MCF 10A (cell line): Measurements from ENCODE around the gene MMP21. TPM values are rescaled to one million over a fixed set of nuclear protein-coding genes. Genes with fewer than 3 reads are reported as not detected.

ENCODE experiments used
- BruUV-seq: library from RNA; stranded (reverse); fragments of 400-500 nt; replicated peaks from 2 replicates; lab custom pipeline; 2021; lab: Mats Ljungman, UMichigan
- CTCF ChIA-PET: fragments of 300-600 bp; sonication (Branson Sonifier 250); formaldehyde crosslinking; extraction: SDS; loops from one replicate; lab custom pipeline; 2021; ENCODE audit warnings: antibody characterized with exemption, inconsistent platforms; lab: Yijun Ruan, JAX
- POLR2A ChIA-PET: fragments of 300-600, 350-650 bp; sonication (Branson Sonifier 250); formaldehyde crosslinking; extraction: SDS; loops from one replicate; lab custom pipeline; 2020; ENCODE audit warnings: antibody characterized with exemption, inconsistent platforms; lab: Yijun Ruan, JAX
- DNase-seq: peaks from one replicate; pipeline ENCODE4 v3.0.0-alpha.2; 2018; ENCODE audit not compliant: unreplicated experiment
- H3K27ac Mint-ChIP-seq: one replicate; pipeline ENCODE4 v1.8.0; 2022; ENCODE audit warnings: mild to moderate bottlenecking, low read depth, mixed read lengths; ENCODE audit not compliant: unreplicated experiment
- H3K27me3 Mint-ChIP-seq: one replicate; pipeline ENCODE4 v1.8.0; 2022; ENCODE audit warnings: mixed read lengths; ENCODE audit not compliant: insufficient read depth, unreplicated experiment
- H3K36me3 Mint-ChIP-seq: one replicate; pipeline ENCODE4 v1.8.0; 2022; ENCODE audit warnings: mild to moderate bottlenecking, moderate library complexity, mixed read lengths; ENCODE audit not compliant: insufficient read depth, unreplicated experiment
- H3K4me1 Mint-ChIP-seq: one replicate; pipeline ENCODE4 v1.8.0; 2022; ENCODE audit warnings: mixed read lengths; ENCODE audit not compliant: insufficient read depth, unreplicated experiment
- H3K4me3 Mint-ChIP-seq: one replicate; pipeline ENCODE4 v1.8.0; 2022; ENCODE audit warnings: mild to moderate bottlenecking, moderate library complexity, mixed read lengths; ENCODE audit not compliant: unreplicated experiment
- H3K9me3 Mint-ChIP-seq: one replicate; pipeline ENCODE4 v1.8.0; 2022; ENCODE audit warnings: mixed read lengths; ENCODE audit not compliant: unreplicated experiment
- CTCF ChIP-seq: fragments of 200-600 bp; IDR thresholded peaks from one replicate; pipeline ENCODE4 v1.8.0; 2022; ENCODE audit warnings: antibody characterized with exemption, mild to moderate bottlenecking; ENCODE audit not compliant: unreplicated experiment
- intact Hi-C: fragments of 100-400 bp; cut with micrococcal nuclease; formaldehyde crosslinking; loops from 2 replicates; pipeline ENCODE4 v1.14.1; 2022
- total RNA-seq: library from RNA; stranded (reverse); gene quantifications from 2 replicates; pipeline ENCODE4 v1.2.3, GENCODE V29; 2022

MMP21 gene
- total RNA-seq, 1 experiment from 2014 or later: not detected

- ChIA-PET CTCF (no interaction called here), POLR2A (no interaction called here)
- Mint-ChIP-seq H3K27me3 (no peaks in the 10 kb centered on the region), H3K27ac (no peak overlapping the region), H3K4me3 (no peak overlapping the region), H3K36me3 (peaks cover 97% of the 10 kb centered on the region), H3K9me3 (no peaks in the 10 kb centered on the region), H3K4me1 (no peaks in the 10 kb centered on the region)
- BruUV-seq: no TSS peak
- no peak for DNase-seq
- TF ChIP-seq CTCF: no peak
- intact Hi-C loops: no loop called here
These were observed 41.5 kb downstream of the MMP21 start for GRCh38 chr10:125734148-125734547.

DNA sequence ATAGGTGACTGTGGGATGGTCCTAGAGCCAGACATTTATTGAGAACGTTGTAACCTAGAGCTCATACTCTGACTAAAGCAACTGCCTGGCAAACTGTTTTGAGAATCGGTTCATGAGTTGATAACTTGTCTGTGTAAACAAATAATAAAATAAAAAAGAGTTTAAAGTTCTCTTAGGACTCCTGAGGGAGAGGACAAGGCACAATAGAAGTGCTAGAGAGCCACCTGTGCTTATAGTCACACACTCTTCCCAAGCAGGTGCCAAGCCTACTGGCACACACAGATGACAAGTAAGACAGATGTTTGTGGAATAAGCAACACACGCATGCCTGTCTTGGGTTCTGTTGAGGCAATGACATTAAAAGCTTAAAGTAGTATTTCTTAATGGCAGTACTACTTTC, 48.2 kb downstream of the MMP21 start:
- no peak for TF ChIP-seq CTCF
- POLR2A ChIA-PET: no interaction called here
- Mint-ChIP-seq H3K4me1 (peaks cover 5% of the 10 kb centered on the region), H3K27me3 (no peaks in the 10 kb centered on the region), H3K36me3 (peaks cover 94% of the 10 kb centered on the region), H3K27ac (no peak overlapping the region), H3K4me3 (no peak overlapping the region), H3K9me3 (no peaks in the 10 kb centered on the region)
- no peak for DNase-seq
- intact Hi-C loops: no loop called here
- CTCF ChIA-PET: interaction anchor here (1.7 kb wide), 1 partner anchor 58 kb away, joined by 5 read pairs; no protein-coding TSS in a partner anchor
- BruUV-seq: no TSS peak

GRCh38 chr10:125726914-125727313, 48.7 kb downstream of the MMP21 start:
- no TSS peak for BruUV-seq
- no peak overlapping the region for H3K4me3 Mint-ChIP-seq
- no peaks in the 10 kb centered on the region for H3K27me3 Mint-ChIP-seq
- POLR2A ChIA-PET: no interaction called here
- H3K27ac Mint-ChIP-seq: no peak overlapping the region
- peaks cover 94% of the 10 kb centered on the region for H3K36me3 Mint-ChIP-seq
- peaks cover 5% of the 10 kb centered on the region for H3K4me1 Mint-ChIP-seq
- no peak for TF ChIP-seq CTCF
- intact Hi-C loops: no loop called here
- H3K9me3 Mint-ChIP-seq: no peaks in the 10 kb centered on the region
- CTCF ChIA-PET: interaction anchor here (1.7 kb wide), 1 partner anchor 59 kb away, joined by 5 read pairs; no protein-coding TSS in a partner anchor
- DNase-seq: no peak

DNA sequence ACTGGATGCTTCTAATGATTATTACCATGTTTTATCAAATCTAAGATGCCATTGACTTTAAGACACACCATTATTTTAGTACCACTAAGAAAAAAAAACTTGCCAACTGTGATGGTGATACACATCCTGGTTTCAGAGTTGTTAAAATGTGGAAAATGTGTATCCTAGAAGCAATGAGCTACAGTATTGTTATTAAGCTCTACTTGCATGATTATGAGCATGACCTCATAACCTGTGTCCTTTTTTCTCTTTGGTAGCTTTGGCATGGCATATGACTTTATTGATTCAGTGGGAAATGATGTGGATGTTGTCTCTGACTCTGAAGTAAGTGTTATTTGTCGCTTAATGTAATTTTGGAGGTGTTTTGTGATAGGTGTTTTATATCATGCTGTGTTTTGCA, 52.8 kb downstream of the MMP21 start:
- Mint-ChIP-seq H3K4me1 (peaks cover 5% of the 10 kb centered on the region), H3K36me3 (peaks cover 62% of the 10 kb centered on the region), H3K4me3 (no peak overlapping the region), H3K9me3 (no peaks in the 10 kb centered on the region), H3K27ac (no peak overlapping the region), H3K27me3 (no peaks in the 10 kb centered on the region)
- DNase-seq: no peak
- intact Hi-C loops: no loop called here
- ChIA-PET POLR2A (no interaction called here), CTCF (no interaction called here)
- BruUV-seq: no TSS peak
- TF ChIP-seq CTCF: no peak
